Activated naive CD8-positive, alpha-beta T cell treated with anti-CD3 and anti-CD28 coated beads, Interleukin-2, amount 10 ng/mL, durations not matched to agents 7 days and 5 days (primary cell): ENCODE data around the gene PLA2G4E. TPM values are rescaled to one million over a fixed set of nuclear protein-coding genes. Genes with fewer than 3 reads are reported as not detected.

Experiments
- ATAC-seq: fragments of 150-1000 bp; cut with Tn5 transposase; one replicate; pipeline ENCODE4 v1.10.0; 2021; ENCODE audit warnings: low read depth, moderate library complexity
- POLR2A ChIA-PET: fragments of 350-600 bp; sonication (Branson Sonifier 250); formaldehyde crosslinking; loops from one replicate; lab custom pipeline; 2021; ENCODE audit warnings: antibody characterized with exemption; lab: Charles Lee
- DNase-seq: peaks from one replicate; pipeline ENCODE4 v3.0.0; 2021
- H3K27ac Mint-ChIP-seq: one replicate; pipeline ENCODE4 v1.8.0; 2022; ENCODE audit warnings: mild to moderate bottlenecking, mixed read lengths
- H3K27me3 Mint-ChIP-seq: one replicate; pipeline ENCODE4 v1.8.0; 2022; ENCODE audit warnings: mild to moderate bottlenecking, moderate library complexity, mixed read lengths
- H3K36me3 Mint-ChIP-seq: one replicate; pipeline ENCODE4 v1.8.0; 2021; ENCODE audit warnings: mild to moderate bottlenecking, mixed read lengths
- H3K4me1 Mint-ChIP-seq: one replicate; pipeline ENCODE4 v1.8.0; 2021; ENCODE audit warnings: mixed read lengths
- H3K4me3 Mint-ChIP-seq: one replicate; pipeline ENCODE4 v1.8.0; 2022; ENCODE audit warnings: mild to moderate bottlenecking, moderate library complexity, mixed read lengths
- H3K9me3 Mint-ChIP-seq: one replicate; pipeline ENCODE4 v1.8.0; 2021; ENCODE audit warnings: mixed read lengths
- total RNA-seq, 2 experiments: library from RNA; stranded (reverse); gene quantifications; one replicate each; pipeline ENCODE4 v1.2.3, GENCODE V29; 2021

The PLA2G4E gene
- total RNA-seq, 2 experiments from 2014 or later: not detected

DNA sequence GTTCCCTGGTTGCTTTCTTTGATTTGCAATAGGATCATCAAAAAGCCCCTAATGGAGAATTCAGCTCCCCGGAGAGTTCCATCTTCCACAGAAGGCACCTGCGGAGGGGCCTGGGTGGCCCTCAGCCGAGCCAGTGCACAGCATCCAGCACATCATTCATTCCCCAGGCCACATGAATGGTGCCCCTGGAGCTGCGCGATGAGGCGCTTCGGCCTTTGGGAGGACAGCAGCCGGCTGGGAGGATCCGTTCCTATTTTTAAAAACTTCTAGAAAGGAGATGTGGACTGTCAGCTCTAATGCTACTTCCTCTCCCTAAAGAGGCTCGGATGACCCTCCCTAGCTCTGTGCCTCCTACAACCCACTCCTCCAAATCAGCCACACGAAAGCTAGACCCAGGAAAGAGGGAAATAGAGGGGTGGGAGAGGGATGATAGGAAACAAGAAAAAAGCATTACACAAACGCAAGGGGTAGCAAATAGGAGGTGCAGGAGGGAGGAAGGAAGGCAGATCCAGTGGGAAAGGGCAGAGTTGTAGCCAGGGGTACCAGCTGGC, 68.8 kb downstream of the PLA2G4E start:
- Mint-ChIP-seq H3K27ac (no peak overlapping the region), H3K4me1 (peaks cover 6% of the 10 kb centered on the region), H3K27me3 (no peaks in the 10 kb centered on the region), H3K4me3 (no peak overlapping the region), H3K9me3 (no peaks in the 10 kb centered on the region), H3K36me3 (peaks cover 3% of the 10 kb centered on the region)
- DNase-seq (no peak), ATAC-seq (no peak)
- POLR2A ChIA-PET: interaction anchor here (0.7 to 1.2 kb wide), 2 partner anchors 9 to 19 kb away, joined by 3 read pairs; no protein-coding TSS in a partner anchor

DNA sequence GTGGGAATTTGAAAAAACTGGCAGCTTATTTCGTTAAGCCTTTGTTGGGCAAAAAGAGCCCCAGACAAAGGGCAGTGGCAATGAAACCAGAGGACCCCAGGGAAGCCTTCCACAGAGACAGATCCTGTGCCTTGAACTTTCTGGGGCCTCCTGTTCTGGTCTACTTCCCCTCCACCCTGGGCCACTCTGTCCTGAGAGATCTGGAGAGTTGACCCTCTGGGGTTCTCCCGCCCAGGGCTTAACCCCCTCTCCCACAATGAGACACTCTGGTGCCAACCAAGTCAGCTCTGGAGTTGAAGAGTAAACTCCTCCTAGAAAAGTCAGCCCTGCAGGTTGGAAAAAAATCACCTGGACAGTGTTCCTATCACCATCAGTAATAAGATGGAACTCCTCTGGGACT, 69.3 kb downstream of the PLA2G4E start:
- Mint-ChIP-seq H3K36me3 (peaks cover 3% of the 10 kb centered on the region), H3K27me3 (no peaks in the 10 kb centered on the region), H3K4me1 (peaks cover 3% of the 10 kb centered on the region), H3K9me3 (no peaks in the 10 kb centered on the region), H3K4me3 (no peak overlapping the region), H3K27ac (no peak overlapping the region)
- ATAC-seq: no peak
- POLR2A ChIA-PET: interaction anchor here (0.7 kb wide), 1 partner anchor 18 kb away, joined by 3 read pairs; no protein-coding TSS in a partner anchor
- no peak for DNase-seq

DNA sequence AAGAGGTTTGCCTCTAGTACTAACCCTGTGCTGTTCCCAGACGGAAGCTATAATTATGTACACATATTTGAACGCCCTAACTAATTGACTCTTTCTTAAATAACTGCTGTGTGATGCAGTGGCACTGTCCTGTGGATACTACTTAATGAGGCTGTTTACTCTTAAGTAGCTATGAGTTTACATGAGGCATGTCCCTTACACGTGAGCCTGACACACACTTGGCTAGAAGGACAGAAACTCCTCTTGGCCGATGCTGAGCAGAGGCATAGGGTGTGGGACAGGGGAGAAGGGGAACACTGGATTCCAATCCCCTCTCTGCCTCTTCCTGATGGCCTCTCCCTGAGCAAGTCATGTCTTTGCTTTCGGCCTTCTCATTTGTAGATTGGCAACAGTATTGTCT, 70.4 kb downstream of the PLA2G4E start:
- no peak for DNase-seq
- Mint-ChIP-seq H3K9me3 (no peaks in the 10 kb centered on the region), H3K4me3 (no peak overlapping the region), H3K4me1 (peaks cover 3% of the 10 kb centered on the region), H3K27ac (no peak overlapping the region), H3K36me3 (peaks cover 3% of the 10 kb centered on the region), H3K27me3 (no peaks in the 10 kb centered on the region)
- POLR2A ChIA-PET: no interaction called here
- no peak for ATAC-seq

DNA sequence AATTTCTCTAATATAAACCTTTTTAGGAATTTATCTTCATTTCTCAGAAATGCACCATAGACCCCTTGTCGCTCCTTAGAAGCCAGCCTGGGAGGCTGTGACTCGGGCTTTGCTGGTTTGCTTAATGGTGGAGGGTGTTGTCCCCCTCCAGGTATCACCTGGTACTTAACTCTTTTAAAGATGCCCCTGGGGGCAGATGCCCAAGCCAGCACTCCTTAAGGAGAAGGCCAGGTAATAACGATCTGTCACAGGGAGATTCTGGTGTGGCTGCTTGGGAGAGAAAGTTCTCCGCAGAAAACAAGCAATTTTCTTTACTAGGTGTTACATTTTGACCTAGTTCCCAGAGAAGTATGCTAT, 70.7 kb downstream of the PLA2G4E start:
- peaks cover 3% of the 10 kb centered on the region for H3K4me1 Mint-ChIP-seq
- POLR2A ChIA-PET: no interaction called here
- H3K36me3 Mint-ChIP-seq: peaks cover 3% of the 10 kb centered on the region
- H3K27me3 Mint-ChIP-seq: no peaks in the 10 kb centered on the region
- H3K4me3 Mint-ChIP-seq: no peak overlapping the region
- DNase-seq: no peak
- no peak overlapping the region for H3K27ac Mint-ChIP-seq
- no peaks in the 10 kb centered on the region for H3K9me3 Mint-ChIP-seq
- ATAC-seq: no peak

DNA sequence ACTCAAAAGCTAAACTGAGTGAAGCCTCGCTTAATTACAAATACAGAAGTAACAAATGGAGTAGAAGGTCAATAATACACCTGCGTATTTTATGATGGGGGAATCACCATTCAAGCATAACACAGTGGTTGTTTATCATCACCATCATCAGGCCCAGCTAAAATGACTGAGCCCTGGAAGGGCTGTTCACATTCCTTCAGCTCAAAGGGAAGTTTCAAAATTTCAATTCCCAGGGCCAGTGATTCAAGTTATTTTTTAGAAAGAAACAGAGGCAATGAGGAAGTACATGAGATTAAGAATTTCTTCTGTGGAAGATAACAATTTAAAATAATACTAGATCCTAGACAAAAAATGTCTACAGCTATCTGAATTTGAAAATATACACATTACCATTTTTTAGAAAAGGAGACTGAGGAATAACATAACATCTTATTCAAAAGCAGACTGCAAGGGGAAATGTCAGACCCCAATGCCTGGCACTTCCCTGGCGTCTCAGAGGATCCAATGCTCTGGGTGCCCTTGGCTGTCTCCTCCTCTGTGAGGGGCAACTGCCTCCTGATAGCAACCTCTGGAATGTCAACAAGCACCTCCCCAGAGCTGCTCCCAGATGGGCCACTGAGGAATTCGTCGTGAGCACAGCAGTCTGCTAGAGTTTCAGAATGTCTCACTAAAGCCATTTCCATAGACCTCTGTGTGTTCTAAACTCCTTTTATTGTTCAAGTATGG, 71.3 kb downstream of the PLA2G4E start:
- Mint-ChIP-seq H3K4me3 (no peak overlapping the region), H3K36me3 (peaks cover 3% of the 10 kb centered on the region), H3K9me3 (no peaks in the 10 kb centered on the region), H3K27me3 (no peaks in the 10 kb centered on the region), H3K27ac (no peak overlapping the region), H3K4me1 (peaks cover 3% of the 10 kb centered on the region)
- no peak for ATAC-seq
- no peak for DNase-seq
- POLR2A ChIA-PET: interaction anchor here (0.8 kb wide), 1 partner anchor 12 kb away, joined by 3 read pairs; no protein-coding TSS in a partner anchor

DNA sequence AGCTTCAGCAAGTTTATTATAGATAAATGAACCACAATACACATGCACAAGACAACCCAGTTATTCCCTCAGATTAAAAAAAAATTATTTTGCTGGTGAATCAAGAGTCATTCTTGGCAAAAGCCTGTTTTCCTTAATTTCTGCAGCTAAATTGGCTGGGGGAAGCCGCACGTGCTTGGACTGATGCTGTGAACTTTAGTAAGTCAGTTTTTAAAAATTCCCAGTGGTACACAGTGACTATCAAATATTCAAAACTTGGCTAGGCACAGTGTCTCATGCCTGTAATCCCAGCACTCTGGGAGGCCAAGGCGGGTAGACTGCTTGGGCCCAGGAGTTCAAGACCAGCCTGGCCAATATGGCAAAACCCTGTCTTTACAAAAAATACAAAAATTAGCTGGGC, 72.4 kb downstream of the PLA2G4E start:
- POLR2A ChIA-PET: no interaction called here
- Mint-ChIP-seq H3K36me3 (peaks cover 3% of the 10 kb centered on the region), H3K9me3 (no peaks in the 10 kb centered on the region), H3K27me3 (no peaks in the 10 kb centered on the region), H3K27ac (no peak overlapping the region), H3K4me1 (peaks cover 3% of the 10 kb centered on the region), H3K4me3 (no peak overlapping the region)
- ATAC-seq (no peak), DNase-seq (no peak)

DNA sequence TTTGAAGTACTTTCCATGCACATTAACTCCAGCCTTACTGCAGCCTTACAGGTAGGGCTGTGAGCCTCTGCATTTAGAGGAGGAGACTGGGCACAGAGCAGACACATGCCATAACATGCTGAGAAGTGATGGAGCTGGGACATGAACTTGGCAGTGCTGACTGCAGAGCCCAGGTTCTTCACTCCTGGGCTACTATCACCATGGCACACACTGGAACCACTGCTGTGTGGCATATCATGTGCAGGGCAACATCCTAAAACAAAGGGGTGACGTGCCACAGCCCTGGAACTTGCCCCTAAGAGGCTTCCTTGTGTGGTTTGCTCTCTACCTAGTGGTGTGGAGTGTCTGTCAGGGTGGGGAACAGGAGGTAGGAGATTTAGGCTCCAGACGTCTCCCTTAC, 73.9 kb downstream of the PLA2G4E start:
- Mint-ChIP-seq H3K9me3 (no peaks in the 10 kb centered on the region), H3K36me3 (no peaks in the 10 kb centered on the region), H3K27ac (no peak overlapping the region), H3K27me3 (no peaks in the 10 kb centered on the region), H3K4me1 (peaks cover 3% of the 10 kb centered on the region), H3K4me3 (no peak overlapping the region)
- DNase-seq (no peak), ATAC-seq (no peak)
- POLR2A ChIA-PET: no interaction called here

DNA sequence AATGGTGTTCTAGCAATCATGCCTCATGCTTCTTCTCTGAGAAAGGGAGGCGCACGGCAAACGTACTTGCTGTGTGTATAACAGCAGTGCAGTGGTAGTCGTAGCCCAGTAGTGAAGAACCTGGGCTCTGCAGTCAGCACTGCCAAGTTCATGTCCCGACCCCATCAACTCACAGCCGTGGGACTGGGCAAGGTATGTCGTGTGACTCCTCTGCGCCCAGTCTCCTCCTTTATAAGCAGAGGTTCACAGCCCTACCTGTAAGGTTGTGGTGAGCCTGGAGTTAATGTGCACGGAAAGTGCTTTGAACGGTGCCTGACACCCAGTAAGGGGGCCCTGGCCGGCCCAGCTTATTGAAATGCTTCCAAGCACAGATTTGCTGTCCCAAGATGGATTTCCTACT, 75.1 kb downstream of the PLA2G4E start:
- DNase-seq (no peak), ATAC-seq (no peak)
- Mint-ChIP-seq H3K4me3 (no peak overlapping the region), H3K9me3 (no peaks in the 10 kb centered on the region), H3K36me3 (no peaks in the 10 kb centered on the region), H3K4me1 (peaks cover 6% of the 10 kb centered on the region), H3K27me3 (no peaks in the 10 kb centered on the region), H3K27ac (no peak overlapping the region)
- POLR2A ChIA-PET: no interaction called here

DNA sequence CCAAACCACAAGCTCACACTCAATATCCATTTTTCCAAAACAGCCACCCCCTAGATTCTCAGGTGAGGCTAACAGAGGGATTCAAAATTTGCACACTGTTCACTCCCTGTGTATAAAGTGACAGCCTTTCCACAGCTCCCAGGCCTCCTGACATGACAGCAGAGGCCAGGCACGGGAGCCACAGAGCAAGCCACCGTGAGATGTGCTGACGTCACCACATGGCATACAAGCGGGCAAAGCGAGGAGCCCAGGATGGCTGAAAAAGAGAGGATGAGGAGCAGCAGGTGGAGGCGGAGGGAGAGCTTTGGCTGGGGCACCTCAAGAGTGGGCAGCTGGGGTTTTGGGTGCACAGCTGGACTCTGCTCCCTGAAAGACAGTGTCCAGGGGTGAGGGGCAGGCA, 75.6 kb downstream of the PLA2G4E start:
- POLR2A ChIA-PET: no interaction called here
- Mint-ChIP-seq H3K36me3 (no peaks in the 10 kb centered on the region), H3K9me3 (no peaks in the 10 kb centered on the region), H3K4me3 (no peak overlapping the region), H3K4me1 (peaks cover 10% of the 10 kb centered on the region), H3K27ac (no peak overlapping the region), H3K27me3 (no peaks in the 10 kb centered on the region)
- DNase-seq (no peak), ATAC-seq (no peak)

DNA sequence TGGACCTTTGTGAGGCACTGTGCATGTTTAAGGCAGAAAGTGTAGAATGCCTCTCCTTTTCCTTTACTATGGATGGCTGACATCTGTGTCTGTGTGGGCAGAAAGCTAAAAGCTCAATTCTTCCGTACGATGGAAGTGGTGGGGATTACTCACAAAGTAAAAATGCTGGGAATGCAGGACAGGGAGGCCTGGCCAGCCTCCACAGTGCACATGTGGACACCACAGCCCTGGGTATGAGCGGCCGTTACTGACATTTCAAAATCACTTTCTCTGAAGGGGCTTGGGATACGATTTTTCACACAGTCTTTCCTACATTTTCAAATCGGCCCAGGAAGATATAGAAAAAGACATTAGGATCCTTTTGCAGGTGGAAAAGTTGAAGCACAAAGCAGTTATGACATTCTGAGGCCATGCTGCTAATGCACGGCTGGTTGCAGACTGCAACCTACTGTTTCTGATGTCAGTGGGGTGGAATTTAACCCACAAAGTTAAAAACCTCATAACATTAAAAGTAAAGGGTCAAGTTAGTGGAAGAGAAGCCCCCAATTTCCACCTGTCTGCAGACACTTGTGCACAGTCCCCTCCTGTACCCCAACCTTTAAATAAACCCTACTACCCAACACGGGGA, 76.4 kb downstream of the PLA2G4E start:
- Mint-ChIP-seq H3K36me3 (no peaks in the 10 kb centered on the region), H3K9me3 (no peaks in the 10 kb centered on the region), H3K27ac (no peak overlapping the region), H3K4me1 (peaks cover 10% of the 10 kb centered on the region), H3K27me3 (no peaks in the 10 kb centered on the region), H3K4me3 (no peak overlapping the region)
- POLR2A ChIA-PET: no interaction called here
- no peak for DNase-seq
- no peak for ATAC-seq

DNA sequence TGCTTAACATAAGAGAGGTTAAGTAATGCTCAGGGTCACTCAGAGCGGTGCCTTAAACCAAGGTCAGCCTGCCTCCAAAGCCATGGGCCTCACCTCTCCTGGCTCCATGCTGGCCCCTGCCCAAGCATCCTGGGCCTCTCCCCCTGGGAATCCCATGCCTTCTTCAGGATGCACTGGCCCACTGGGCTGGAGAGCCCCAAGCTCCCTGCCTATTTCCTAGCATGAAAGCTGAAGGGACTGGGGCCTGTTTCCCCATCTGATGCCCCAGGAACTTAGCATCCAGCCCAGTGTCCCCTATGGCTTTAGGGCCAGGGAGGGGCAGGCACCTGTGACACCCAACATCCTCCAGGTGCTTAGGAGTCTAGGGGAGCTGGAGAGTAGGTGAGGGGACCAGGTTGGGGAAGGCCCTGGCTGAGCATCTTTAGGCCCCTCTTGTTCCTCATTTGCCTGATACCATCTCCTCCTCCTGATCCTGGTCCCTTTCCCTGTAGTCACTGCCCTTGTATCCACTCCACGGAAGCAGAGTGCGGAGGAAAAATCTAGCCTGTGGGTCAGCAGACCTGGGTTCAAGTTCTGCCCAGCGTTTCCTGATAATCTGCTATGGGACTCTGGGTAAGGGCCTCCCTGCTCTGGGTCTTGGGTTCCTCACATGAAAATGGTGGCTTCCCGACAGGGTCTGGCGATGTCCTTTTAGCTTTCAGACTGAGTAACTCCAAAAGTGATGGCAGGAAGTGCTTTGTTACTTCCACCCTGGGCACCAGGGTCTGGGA, 77.1 kb downstream of the PLA2G4E start:
- H3K27me3 Mint-ChIP-seq: no peaks in the 10 kb centered on the region
- POLR2A ChIA-PET: interaction anchor here (0.9 kb wide), 1 partner anchor 9 kb away, joined by 3 read pairs; no protein-coding TSS in a partner anchor

DNA sequence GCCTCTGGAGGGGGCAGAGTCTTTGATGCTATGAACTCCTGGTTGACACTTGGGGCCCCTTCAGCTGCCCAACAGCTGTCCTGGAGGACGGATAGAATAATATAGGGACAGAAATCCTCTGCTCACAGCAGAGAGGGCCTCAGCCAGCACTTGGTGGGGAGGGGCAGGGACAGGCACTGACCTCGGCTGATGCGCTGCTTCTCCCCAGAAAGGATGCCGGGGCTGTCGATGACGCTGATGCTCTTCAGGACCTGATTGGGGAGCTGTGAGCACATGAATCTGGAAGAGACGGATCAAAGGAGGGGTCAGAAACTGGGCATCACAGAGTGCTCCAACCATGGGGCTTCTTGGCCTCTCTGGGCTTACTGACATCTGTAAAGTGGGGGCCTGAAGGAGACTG, 78.0 kb downstream of the PLA2G4E start:
- Mint-ChIP-seq H3K9me3 (no peaks in the 10 kb centered on the region), H3K27ac (no peak overlapping the region), H3K4me3 (no peak overlapping the region), H3K4me1 (peaks cover 11% of the 10 kb centered on the region), H3K27me3 (no peaks in the 10 kb centered on the region), H3K36me3 (no peaks in the 10 kb centered on the region)
- no peak for DNase-seq
- POLR2A ChIA-PET: interaction anchor here (0.9 kb wide), 1 partner anchor 10 kb away, joined by 3 read pairs; no protein-coding TSS in a partner anchor
- ATAC-seq: no peak

More for the DNA sequence above, 77.1 kb downstream of the PLA2G4E start:
- ATAC-seq (no peak), DNase-seq (no peak)
- Mint-ChIP-seq H3K27ac (no peak overlapping the region), H3K9me3 (no peaks in the 10 kb centered on the region), H3K4me1 (peaks cover 10% of the 10 kb centered on the region), H3K4me3 (no peak overlapping the region), H3K36me3 (no peaks in the 10 kb centered on the region)
